Heart right ventricle (tissue), 16 donors: ENCODE measurements around the gene SFSWAP. TPM values are rescaled to one million over a fixed set of nuclear protein-coding genes. Genes with fewer than 3 reads are reported as not detected.

ENCODE experiments used
- ATAC-seq, 8 donors: fragments of 200-7000 bp; cut with Tn5 transposase; one replicate each; pipeline ENCODE4 v1.9.1; 2020; ENCODE audit warnings: mild to moderate bottlenecking in 8 of 8, moderate library complexity in 8 of 8, moderate number of reproducible peaks in 1 of 8
- DNase-seq, 2 donors: peaks; one replicate each; pipeline ENCODE4 v3.0.0-alpha.2; 2020
- H3K27ac ChIP-seq, 10 donors: fragments of 200-600 bp; sonication (generic) in 2 of 10; one replicate each; pipeline versions ENCODE4 v1.5.0 to v1.8.0; 2020 to 2022; ENCODE audit warnings: mild to moderate bottlenecking in 3 of 10
- H3K27me3 ChIP-seq, 7 donors: fragments of 200-600 bp; one replicate each; pipeline ENCODE4 v1.8.0; 2021 to 2022; ENCODE audit warnings: mild to moderate bottlenecking in 2 of 7
- H3K36me3 ChIP-seq, 9 donors: fragments of 200-600 bp; sonication (generic) in 1 of 9; one replicate each; pipeline versions ENCODE4 v1.5.0 to v1.8.0; 2020 to 2022; ENCODE audit warnings: mild to moderate bottlenecking in 2 of 9
- H3K4me1 ChIP-seq, 9 donors: fragments of 200-600 bp; sonication (generic) in 1 of 9; one replicate each; pipeline versions ENCODE4 v1.5.0 to v1.8.0; 2020 to 2022; ENCODE audit warnings: mild to moderate bottlenecking in 4 of 9
- H3K4me3 ChIP-seq, 10 donors: fragments of 200-600 bp; sonication (generic) in 2 of 10; one replicate each; pipeline versions ENCODE4 v1.5.0 to v1.8.0; 2020 to 2022; ENCODE audit warnings: mild to moderate bottlenecking in 7 of 10, moderate library complexity in 2 of 10
- H3K9me3 ChIP-seq, 11 donors: fragments of 200-600 bp in 10 of 11; sonication (generic) in 2 of 11; one replicate each; pipeline versions ENCODE4 v1.5.0 to v1.8.0; 2013 to 2022; ENCODE audit warnings: mild to moderate bottlenecking in 2 of 11, control low read depth in 1 of 11, moderate library complexity in 1 of 11
- WGBS, 2 donors: extraction: QIAGEN DNeasy Blood & Tissue Kit; methylation state at CpG; one replicate each; pipeline ENCODE4 v1.1.7; 2013; ENCODE audit warnings: inconsistent platforms in 1 of 2; 5-methylcytosine and 5-hydroxymethylcytosine counted together
- intact Hi-C, 10 donors: fragments of 100-400 bp; cut with DNase I; formaldehyde crosslinking; loops; one replicate each; pipeline versions ENCODE4 v1.11.1 to v1.14.2; 2022
- polyA plus RNA-seq, 2 donors: library from polyadenylated mRNA; stranded (reverse); fragments of 200-250 nt; gene quantifications; one replicate each; pipeline ENCODE4 v1.2.3, GENCODE V29; 2013
- total RNA-seq, 10 donors: library from RNA; stranded (reverse); fragmentation: NEBNext Ultra II Directional in 3 of 10; extraction: Animal tissue kit (Norgen Biotek cat#: 25700) in 3 of 10; gene quantifications; one replicate each; pipeline versions ENCODE4 v1.2.1 to v1.2.4, GENCODE V29; 2021 to 2023
- TF ChIP-seq, protein P1 (sequence below), 9 donors: fragments of 200-600 bp; sonication (generic) in 2 of 9; IDR thresholded peaks; one replicate each; pipeline versions ENCODE4 v1.5.0 to v1.8.0; 2021 to 2022; ENCODE audit warnings: antibody characterized with exemption in 9 of 9, mild to moderate bottlenecking in 5 of 9, moderate library complexity in 1 of 9
- donor health status: Arrhythmogenic right ventricular cardiomyopathy.
- donor health status: ischemic (EF 13 %, LVEDD 7.1; RV severe dilation, severe dysfunction).
- donor health status: healthy with polysubstance abuse.
- donor health status: DM: no; HTN: yes; CAD: no.
- donor health status: DM: no; HTN: no; CAD: no.
- donor health status: ischemic (EF 25% LVEDD 6.9; RV normal size, moderate dysfunction).
- donor health status: ischemic (EF 25% LVEDD 5.7; RV mildly dilated, moderate dysfunction).
- donor health status: healthy.
- donor health status: DM: yes; HTN: yes; CAD: no.
- donor health status: Ischemic cardiomyopathy.
- donor health status: ischemic (EF 35%, LVEDD 5.7; RV mildly dilated, moderate dysfunction).
- donor health status: nonischemic (EF 11% LVEDD 7.7; RV severe dilation, severe dysfunction).
- donor health status: DM: yes; HTN: yes; CAD: no.
- donor health status: PGD.
- donor health status: ischemic (EF 29% LVEDD 5.4; RV normal size, mild dysfunction).
- donor health status: nonischemic (EF 23%, LVEDD 6.1; RV moderate dilation, normal function).

Gene SFSWAP
- total and polyA plus RNA-seq, 12 donors: 14.5 to 34.1 (median 19.6) TPM

DNA sequence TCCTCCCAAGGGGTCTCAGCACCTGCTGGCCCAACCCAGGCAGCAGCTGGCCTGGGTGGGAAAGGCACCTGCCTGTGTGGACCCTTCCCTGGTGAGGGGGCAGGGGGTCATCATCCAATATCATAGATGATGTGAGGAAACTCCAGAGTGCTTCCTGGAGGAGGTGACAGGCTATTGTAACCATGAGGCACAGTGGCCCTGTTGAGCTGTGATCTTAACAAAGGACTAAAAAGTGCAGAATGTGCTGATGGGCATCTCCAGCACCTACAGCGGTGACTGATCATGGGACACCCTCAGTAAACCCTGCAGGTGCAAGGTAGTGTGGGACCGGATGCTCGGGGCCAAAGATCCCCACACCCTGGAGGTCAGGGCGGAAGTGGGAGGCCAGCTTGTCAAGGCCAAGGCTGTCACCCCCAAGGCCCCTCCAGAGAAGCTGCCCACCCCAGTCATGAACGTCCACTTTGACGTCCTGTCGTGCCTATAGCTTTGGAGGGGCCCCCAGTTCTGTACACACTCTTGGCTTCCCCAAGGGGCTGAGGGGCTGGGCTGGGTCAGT lies 124.8 kb downstream of the SFSWAP start:
- ATAC-seq (no peak), DNase-seq (no peak)
- Histone ChIP-seq H3K27ac (no peak overlapping the region), H3K9me3 (no peaks in the 10 kb centered on the region), H3K4me3 (no peak overlapping the region), H3K4me1 (peaks cover under 1 to 14% (median 9%) of the 10 kb centered on the region in 9 donors), H3K27me3 (peaks cover 0 to 47% (median 41%) of the 10 kb centered on the region in 7 donors), H3K36me3 (no peaks in the 10 kb centered on the region)
- intact Hi-C loops: loop anchor here in 5 of 10 donors (10.0 kb wide), 6 partner anchors 59 to 731 kb away; partner anchors contain the start of genes EP400 (in 1 of the 5) and ULK1 (in 1 of the 5)
- WGBS, 2 donors: 75 to 77% methylated on average over 7 of the region's 7 CpGs
- TF ChIP-seq, protein P1, sequence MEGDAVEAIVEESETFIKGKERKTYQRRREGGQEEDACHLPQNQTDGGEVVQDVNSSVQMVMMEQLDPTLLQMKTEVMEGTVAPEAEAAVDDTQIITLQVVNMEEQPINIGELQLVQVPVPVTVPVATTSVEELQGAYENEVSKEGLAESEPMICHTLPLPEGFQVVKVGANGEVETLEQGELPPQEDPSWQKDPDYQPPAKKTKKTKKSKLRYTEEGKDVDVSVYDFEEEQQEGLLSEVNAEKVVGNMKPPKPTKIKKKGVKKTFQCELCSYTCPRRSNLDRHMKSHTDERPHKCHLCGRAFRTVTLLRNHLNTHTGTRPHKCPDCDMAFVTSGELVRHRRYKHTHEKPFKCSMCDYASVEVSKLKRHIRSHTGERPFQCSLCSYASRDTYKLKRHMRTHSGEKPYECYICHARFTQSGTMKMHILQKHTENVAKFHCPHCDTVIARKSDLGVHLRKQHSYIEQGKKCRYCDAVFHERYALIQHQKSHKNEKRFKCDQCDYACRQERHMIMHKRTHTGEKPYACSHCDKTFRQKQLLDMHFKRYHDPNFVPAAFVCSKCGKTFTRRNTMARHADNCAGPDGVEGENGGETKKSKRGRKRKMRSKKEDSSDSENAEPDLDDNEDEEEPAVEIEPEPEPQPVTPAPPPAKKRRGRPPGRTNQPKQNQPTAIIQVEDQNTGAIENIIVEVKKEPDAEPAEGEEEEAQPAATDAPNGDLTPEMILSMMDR (IDR thresholded peaks at IDR 0.05): no peak

DNA sequence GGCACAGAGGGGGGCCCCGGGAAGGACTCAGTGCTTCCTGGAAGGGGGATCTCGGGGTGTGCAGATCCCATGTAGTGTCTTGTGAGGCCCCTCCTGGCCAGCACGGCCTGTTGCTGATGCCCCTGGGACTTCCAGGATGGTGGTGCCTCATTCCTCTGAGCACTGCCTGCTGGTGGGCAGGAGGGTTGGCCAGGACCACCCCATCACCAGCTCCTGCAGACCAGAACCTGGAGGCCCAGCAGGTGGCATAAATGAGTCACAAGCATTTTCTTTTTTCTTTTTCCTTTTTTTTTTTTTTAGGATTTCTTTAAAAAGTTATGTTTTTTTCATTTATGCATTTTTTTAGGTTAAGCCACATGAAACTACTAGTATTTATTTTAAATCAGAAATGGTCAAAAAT lies 125.3 kb downstream of the SFSWAP start:
- Histone ChIP-seq H3K36me3 (no peaks in the 10 kb centered on the region), H3K4me3 (no peak overlapping the region), H3K27me3 (peaks cover 0 to 43% (median 38%) of the 10 kb centered on the region in 7 donors), H3K4me1 (peaks cover 0 to 9% (median 4%) of the 10 kb centered on the region in 9 donors), H3K27ac (no peak overlapping the region), H3K9me3 (no peaks in the 10 kb centered on the region)
- TF ChIP-seq, protein P1 (IDR thresholded peaks at IDR 0.05): peak in 8 of 9 donors; percentile 16 to 59 (median 42)
- 43 to 68% methylated on average over 3 of the region's 3 CpGs for WGBS, 2 donors
- DNase-seq (no peak), ATAC-seq (no peak)
- intact Hi-C loops: loop anchor here in 5 of 10 donors (10.0 kb wide), 6 partner anchors 59 to 731 kb away; partner anchors contain the start of genes EP400 (in 1 of the 5) and ULK1 (in 1 of the 5)

DNA sequence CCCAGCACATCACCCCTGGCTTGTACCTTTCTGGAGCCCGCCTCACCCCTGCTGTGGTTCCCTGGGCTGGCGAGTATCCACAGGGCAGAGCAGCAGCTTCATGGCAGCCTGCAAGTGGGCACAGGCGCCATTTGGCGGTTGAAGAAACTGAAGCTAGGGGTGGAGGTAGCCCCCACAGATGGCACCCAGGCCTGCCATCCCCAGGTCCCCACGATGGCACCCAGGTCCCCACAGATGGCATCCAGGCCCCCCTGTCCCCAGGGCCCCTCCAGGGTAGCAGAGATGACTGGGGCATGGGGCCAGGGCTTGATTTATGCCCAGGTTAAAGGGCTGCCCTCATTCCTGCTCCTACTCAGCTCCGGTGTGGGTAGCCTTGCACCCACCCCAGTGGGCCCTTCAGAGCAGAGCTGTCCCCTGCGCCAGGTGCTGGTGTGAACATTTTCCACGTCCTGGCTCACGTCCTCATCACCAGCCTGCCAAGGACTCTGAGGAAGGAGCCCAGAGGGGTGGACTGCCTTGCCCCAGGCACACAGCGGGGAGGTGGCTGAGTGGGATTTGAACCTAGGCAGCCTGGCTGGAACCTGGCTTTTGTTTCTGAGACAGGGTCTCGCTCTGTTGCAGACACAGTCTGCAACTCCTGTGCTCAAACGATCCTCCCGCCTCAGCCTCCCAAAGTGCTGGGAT lies 126.0 kb downstream of the SFSWAP start:
- no peaks in the 10 kb centered on the region for H3K9me3 ChIP-seq
- ATAC-seq (no peak), DNase-seq (no peak)
- no peaks in the 10 kb centered on the region for H3K36me3 ChIP-seq
- peaks cover 0 to 6% (median 0%) of the 10 kb centered on the region in 9 donors for H3K4me1 ChIP-seq
- 79 to 82% methylated on average over 13 of the region's 13 CpGs for WGBS, 2 donors
- peaks cover 0 to 42% (median 37%) of the 10 kb centered on the region in 7 donors for H3K27me3 ChIP-seq
- H3K4me3 ChIP-seq: no peak overlapping the region
- no peak overlapping the region for H3K27ac ChIP-seq
- intact Hi-C loops: loop anchor here in 5 of 10 donors (10.0 kb wide), 6 partner anchors 58 to 732 kb away; partner anchors contain the start of genes EP400 (in 1 of the 5) and ULK1 (in 1 of the 5)
- TF ChIP-seq, protein P1 (IDR thresholded peaks at IDR 0.05): no peak

DNA sequence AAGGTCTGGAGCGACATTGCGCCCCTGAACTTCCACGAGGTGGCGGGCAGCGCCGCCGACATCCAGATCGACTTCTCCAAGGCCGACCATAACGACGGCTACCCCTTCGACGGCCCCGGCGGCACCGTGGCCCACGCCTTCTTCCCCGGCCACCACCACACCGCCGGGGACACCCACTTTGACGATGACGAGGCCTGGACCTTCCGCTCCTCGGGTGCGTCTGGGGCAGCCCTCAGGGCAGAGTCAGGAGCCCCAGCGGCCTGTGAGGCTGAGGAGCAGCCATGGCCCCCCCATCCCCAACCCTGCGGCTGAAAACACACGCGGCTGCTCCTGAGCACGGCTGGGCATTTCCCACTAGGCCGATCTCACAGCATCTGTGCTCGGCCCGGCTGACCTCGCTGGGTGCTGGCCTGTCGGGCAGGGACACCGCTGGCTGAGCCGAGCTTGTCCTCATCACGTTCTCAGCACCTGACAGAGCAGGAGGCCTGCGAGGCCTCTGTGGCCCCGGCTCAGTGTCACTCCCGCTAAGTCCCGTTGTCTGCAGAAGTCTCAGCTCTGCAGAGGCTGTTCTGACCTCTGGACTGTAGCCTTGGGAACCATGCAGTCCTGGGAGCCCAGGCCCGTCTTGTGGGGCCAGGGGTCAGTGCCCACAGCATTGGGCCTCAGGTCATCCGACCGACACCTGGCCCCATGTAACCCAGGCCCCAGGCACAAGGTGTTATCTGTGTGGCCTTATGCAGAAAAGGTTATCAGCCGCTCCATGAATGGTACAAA lies 129.9 kb downstream of the SFSWAP start:
- 85 to 90% methylated on average over 45 to 46 of the region's 46 CpGs for WGBS, 2 donors
- ATAC-seq: no peak
- intact Hi-C loops: no loop called here

More for the DNA sequence above, 129.9 kb downstream of the SFSWAP start:
- Histone ChIP-seq H3K27ac (no peak overlapping the region), H3K9me3 (no peaks in the 10 kb centered on the region), H3K27me3 (peaks cover 0 to 7% (median under 1%) of the 10 kb centered on the region in 7 donors), H3K4me3 (no peak overlapping the region), H3K36me3 (no peaks in the 10 kb centered on the region), H3K4me1 (no peaks in the 10 kb centered on the region)
- DNase-seq: no peak
- TF ChIP-seq, protein P1 (IDR thresholded peaks at IDR 0.05): no peak
